GM18858 (cell line): ENCODE data around the gene RTF1.
A peak's percentile ranks its signal among the peaks of the same experiment; 100 is the strongest.

Experiments used
- ATAC-seq: cut with Tn5 transposase; IDR thresholded peaks from one replicate; pipeline ENCODE4 v1.9.1; 2021; ENCODE audit not compliant: unreplicated experiment

Gene RTF1

DNA sequence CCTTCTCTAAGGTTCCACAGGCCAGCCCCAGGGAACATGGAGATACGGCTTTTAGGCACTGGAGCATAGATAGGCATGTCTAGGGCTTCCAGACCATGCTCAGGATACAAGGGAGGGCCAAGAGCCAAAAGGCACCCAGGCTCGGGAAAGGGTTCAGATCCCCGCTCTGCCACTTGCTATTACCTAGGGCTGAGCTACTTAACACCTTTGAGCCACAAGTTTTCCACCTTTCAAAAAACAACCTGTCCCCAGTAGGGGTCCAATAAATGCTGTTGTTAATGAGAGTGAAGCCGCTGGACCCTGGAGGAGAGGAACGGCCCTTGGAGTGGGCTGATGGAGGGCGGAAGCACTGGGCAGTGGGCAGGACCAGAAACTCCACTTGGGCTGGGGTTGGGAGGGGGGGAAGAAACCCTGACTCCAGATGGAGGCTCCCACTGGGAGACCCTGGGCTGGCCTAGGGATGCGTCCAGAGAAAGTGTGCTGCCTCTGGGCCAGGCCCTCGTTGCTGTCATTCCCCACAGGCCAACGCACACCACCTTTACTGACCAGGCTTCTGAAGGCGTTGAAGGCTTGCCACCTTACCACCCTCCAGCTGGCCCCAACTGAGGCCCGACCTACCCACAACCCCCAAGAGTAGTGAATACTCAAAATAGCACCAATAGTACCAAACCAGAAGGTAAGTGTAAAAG, 68.2 kb downstream of the RTF1 start:
- no peak for ATAC-seq

DNA sequence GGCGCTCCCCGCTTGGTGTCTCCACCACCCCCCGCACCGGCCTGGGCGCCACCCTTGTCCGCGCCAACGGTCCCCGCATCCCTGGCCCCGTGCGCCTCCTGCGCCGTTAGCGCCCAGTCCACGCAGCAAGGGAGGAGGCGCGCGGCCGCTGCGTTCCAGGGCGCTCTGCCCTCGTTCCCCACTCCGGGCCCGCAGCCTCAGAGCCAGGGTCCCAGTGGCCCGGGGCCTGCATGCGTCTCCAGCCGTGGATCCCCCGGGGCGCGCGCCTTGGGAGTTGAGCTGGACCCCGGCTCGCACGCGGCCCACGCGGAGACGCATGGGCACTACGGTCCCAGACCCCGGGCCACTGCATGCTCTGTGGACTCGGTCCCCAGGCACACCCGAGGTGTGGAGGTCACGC, 69.4 kb downstream of the RTF1 start:
- ATAC-seq: no peak

DNA sequence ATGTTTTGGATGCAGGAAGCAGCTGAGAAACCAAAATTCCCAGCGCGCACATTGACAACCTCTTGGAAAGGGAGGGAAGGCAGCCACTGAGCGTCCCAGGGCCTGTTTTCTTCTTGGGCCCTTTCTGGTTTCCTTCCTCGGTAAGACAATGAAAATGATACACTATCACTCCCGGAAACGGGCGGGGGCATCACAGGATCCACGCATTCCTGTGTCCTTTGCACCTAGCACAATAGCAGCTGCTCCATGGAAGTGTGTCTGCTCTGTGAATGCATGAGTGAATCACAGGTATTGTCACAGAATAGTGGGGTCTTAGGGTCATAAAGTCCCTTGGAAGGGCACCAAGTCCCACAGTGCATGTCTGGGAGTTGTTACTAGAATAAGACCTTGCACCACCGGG, 70.5 kb downstream of the RTF1 start:
- no peak for ATAC-seq

DNA sequence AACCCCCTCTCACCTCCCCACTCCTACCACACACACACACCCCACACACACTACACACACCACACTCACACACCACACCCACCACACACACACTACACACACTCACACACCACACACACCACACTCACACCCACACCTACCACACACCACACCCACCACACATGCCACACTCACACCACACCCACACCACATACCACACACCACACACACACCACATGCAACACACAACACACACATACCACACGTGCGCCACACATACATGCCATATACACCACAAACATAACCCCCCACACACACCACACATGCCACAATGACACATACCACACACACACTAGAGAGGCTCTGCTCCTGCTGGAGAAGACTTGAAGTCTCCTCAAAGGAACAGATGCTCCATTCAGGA, 70.9 kb downstream of the RTF1 start:
- ATAC-seq: no peak

DNA sequence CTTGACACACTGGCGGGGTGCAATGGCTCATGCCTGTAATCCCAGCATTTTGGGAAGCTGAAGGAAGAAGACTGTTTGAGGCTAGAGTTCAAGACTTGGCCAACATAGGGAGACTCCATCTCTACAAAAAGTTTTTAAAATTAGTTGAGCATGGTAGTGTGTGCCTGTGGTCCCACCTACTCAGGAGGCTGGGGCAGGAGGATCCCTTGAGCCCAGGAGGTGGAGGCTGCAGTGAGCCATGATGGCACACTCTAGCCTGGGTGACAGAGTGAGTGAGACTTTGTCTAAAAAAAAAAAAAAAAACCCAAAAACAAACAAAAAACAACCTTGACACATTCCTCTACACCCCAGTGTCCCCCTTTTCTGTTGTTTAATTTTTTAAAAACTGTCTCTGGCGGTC, 72.7 kb downstream of the RTF1 start:
- ATAC-seq: no peak

DNA sequence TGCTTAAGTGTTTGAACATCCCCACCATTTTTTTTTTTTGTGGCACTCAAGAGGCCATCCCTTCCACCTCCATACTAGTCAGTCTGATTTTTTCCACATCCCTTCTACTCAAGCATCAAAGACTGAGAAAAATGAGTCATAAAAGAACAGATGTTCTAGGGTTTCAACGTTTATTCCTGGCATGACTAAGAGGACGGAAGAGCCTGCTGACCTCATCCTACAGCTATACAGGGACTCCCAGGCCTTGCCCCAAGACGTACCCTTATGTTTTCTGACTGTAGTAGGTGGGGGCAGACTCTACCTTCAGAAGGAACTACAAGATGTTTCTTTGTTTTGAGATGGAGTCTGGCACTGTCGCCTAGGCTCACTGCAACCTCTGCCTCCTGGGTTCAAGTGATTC, 73.5 kb downstream of the RTF1 start:
- no peak for ATAC-seq

DNA sequence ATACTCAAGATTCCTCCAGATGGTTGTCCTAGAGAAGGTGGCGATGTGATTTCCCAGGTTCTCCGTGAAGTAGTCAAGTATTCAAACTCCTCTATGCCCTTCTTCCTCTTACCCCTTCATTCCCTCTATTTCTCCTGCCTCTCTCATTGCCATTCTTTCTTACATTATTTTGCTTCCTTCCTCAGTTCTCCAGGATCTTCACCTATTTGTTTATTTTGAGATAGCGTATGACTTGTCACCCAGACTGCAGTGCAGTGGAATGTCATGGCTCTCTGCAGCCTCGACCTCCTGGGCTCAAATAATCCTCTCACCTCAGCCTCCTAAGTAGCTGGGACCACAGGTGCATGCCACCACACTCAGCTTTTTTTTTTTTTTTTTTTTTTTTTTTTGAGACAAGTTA, 75.0 kb downstream of the RTF1 start:
- ATAC-seq: no peak

DNA sequence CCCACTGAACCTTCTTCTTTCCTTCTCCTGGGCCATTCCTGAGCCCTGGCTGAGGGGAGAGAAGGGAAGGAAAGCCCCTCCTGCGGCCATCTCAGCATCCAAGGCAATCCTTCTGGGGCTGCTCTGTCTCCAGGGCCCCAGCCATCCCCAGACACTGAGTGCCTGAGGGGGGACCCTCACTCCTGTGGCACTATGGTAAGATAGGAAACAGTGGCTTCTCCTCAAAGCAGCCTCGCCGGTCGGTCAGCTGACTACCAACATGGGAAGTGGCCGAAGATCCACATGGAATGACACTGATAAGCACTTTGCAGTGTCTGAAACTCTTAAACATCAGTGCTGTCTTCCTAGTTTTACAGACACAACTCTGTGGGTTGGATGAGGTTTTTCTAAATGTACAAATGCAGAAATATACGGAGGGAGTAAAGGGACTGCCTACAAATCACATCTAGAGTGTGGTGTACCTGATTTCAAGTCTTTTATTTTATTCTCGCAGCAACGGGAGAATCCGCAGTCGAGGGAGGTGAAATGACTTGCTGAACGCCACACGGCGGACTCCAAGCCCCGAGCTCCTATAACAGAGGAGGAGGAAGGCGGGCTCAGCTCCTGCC, 75.8 kb downstream of the RTF1 start:
- ATAC-seq: no peak

DNA sequence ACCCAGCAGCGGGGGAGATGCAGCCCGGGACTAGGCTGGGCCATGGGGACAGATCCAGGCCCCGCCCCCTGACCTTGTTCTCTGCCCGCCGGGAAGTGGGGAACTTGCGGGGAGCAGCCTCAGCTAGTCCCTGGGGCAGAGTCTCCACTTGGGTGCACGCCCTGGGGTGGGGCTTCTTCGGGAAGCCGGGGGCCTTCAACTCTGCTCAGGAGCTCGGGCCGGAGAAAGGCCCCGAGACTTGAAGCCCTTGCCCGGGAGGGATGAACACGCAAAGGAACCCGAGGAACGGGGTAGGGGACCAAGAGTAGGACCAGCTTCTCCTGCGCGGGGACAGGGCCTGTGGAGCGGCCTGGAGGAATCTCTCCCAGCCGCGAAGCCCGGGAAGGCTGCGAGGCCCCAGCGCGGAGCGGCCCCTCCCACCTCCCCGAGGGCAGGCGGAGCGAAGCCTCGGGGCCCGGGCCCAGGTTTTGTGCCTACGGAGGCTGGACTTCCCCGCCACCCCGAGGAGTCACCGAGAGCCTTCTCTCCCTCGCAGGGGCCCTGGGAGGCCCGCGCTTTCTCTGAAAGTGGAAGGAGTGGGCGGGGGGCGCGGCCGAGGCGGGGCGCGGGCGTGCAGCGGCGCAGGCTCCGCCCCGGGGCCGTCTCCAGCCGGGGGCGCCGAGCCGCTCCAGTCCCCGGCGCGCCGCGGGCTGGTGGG, 76.5 kb downstream of the RTF1 start, which contains the start of gene ITPKA:
Gene ITPKA, plus strand, starts transcription at position 670 of the 697 bp plus-strand sequence. CDS start 54 bp downstream, outside the sequence.
- peak; percentile 45 for ATAC-seq

DNA sequence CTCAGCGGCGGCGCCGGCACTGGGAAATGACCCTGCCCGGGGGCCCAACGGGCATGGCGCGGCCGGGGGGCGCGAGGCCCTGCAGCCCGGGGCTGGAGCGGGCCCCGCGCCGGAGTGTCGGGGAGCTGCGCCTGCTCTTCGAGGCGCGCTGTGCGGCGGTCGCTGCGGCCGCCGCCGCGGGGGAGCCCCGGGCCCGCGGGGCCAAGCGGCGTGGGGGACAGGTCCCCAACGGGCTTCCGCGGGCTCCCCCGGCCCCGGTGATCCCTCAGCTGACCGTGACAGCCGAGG, 77.0 kb downstream of the RTF1 start:
- ATAC-seq: peak; percentile 15

DNA sequence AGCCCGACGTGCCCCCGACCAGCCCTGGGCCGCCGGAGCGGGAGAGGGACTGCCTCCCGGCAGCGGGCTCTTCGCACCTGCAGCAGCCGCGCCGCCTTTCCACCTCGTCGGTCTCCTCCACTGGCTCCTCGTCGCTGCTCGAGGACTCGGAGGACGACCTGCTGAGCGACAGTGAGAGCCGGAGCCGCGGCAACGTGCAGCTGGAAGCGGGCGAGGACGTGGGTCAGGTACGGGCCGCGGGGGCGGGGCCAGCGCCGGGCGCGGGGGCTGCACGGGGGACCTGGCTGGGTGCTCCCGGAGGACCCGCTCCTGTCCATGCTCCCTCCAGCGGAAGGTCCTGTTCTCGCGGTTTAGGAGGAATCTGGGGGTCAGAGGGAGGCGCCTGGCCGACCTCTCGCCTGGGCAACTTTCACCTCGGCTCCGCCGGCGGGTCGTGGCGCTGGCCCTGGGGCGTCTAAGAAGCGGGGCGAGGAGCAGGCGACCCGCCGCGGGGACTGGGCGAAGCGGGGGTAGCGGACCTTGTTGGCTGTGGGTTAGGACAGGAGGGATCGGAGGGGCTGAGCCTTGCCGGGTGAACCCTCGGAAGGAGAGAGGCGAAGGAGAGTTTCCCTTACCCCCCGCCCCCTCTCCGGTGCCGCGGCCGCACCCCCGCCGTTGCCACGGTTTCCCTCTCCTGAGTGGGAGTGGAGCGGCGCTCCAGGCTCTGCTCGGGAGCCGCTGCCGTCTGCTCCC, 77.5 kb downstream of the RTF1 start:
- ATAC-seq: peak; percentile 13

DNA sequence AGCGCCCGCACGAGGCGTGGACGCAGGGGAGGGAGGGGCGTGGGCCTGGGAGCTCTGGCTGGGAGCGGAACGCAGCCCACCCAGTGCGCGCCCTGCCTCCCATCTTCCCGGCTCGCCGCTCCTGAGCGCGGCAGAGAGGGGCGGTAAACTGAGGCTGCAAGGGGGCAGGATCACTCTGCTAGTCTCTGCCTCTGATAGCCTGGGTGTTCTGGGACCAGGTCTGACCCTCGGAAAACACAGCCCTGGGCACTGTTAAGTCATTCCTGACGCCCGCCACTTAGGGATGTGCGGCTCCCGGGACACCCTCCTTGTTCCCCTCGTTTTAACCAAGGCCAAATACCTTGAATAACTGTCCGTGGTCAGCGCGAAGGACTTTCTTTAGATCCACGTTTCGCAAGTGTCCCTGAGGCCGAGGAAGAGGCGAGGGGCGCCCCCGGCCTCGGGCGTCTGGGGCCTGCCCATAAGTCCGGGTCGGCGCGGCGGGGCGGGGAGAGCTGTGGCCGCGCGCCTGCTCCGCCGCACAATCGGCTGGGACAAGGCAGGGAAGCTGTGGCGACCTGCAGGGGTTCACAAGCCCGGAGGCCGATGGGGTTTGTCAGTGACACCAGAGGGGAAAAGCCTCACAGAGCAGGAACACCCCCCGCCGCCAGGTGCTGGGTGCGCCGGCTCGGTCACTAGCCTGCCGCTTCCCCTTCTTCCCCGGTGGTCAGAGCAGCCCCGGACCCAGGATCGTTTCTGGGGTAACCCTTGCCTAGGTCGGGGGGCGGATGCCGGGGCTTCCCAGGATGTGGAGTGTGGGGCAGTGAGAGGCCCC, 78.2 kb downstream of the RTF1 start:
- no peak for ATAC-seq

DNA sequence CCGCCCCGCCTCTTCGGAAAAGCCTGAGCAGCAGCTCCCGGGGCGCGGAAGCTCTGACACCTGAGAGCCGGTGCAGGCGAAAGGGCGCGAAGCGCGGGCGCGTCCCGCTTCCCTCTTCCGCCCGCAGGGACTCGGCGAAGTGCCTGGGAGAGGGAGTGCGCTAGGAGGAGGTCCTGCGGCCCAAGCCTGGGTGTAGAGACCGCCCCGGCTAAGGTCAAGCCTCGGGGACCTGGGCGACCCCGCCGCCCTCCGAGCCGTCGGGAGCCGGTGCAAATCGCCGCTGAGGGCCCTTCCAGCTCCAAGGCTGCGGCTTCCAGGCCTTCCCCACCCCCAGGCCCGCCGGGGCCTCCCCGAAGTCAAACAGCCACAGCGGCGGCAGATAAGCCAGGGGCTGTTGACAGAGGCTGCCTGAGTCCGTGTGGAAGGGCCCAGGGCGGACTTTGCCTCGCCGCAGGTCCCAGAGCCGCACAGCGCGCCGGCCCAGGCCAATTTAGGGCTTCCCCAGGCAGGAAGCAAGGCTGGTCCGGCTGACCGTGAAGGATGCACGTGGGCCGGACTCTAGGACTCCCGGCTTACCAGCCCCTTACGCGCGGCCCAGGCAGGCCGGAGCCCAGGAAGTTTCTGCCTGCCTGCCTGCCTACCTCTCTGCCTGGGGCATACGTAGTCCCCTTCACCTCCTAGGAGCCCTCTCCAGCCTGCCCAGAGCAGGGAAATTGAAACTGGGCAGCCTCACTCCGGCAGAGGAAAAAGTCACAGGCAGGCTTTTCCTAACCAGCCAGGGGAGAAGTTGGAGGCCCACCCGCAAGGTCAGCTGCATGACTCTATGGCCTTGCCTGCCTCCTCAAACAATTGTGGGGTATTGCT, 79.1 kb downstream of the RTF1 start:
- ATAC-seq: no peak

DNA sequence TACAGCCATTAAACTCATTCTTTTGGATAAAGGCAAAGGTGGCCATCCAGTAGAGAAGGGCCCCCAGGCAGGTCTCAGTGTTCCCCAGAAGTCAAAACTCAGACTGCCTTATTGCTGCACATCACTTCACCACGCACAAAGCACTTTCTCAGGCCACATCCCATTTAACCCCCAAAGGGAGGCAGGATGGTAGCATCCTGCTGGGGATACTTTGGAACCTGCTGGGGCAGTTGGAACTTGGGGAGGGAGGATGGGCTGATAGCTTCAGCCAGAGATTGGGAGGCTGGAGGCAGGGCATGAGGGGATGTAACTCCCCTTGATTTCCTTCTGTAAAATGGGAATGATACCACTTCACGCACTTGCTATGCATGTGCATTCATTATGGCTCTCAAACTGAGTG, 81.8 kb downstream of the RTF1 start:
- no peak for ATAC-seq

DNA sequence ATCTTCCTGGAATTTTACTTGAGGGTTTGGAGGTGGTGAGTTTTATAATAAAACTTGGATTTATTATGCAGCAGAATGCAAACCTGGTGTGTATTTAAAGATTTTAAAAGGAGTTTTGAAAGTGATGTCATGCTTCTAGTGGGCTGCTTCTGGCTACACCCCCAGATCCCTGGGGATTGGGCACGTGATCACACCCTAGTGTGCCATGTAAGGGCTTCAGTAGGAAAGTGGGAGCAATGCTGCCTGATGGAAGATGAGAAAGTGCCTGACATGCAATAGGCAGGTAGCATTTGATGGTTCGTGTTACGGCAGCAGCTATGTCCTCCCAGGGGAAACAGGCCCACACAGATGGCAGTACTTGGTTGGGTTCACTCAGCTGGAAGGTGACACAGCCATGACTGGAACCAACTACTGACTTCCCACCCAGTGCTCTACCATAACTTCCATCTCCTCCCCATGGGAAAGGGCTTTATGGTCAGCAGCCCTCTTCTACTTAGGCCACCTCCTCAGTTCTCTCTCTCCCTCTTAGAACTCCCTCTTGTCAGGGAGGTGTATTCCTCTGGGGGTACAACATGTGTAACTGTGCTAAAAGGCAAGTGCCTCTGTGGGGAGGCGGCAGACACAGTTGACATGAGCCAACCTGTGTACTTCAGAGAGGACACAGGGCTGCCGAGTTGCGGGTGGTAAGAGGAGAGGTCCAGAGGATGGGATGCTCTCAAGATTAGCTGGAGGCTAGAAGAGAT, 82.4 kb downstream of the RTF1 start:
- ATAC-seq: no peak

DNA sequence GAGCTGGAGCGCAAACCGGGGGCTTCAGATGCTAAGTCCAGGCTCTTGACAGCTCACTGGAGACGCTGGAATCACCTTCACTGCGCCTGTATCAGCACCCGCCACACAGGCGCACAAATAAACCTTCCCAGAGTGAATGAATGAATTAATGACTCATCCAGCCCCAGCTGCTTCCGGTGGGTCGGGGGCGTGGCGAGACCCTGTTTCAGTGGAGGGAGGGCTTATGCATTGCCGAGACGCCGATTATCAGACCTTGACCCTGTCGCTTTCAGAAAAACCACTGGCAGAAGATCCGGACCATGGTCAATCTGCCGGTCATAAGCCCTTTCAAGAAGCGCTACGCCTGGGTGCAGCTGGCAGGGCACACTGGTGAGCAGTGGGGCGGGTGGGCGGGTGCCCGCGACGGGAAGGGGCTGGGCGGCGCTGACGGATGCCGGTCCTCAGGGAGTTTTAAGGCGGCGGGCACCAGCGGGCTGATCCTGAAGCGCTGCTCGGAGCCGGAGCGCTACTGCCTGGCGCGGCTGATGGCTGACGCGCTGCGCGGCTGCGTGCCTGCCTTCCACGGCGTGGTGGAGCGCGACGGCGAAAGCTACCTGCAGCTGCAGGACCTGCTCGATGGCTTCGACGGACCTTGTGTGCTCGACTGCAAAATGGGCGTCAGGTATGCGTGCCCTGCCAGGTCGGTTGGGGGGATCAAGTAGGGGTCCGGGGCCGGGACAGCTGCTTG, 84.5 kb downstream of the RTF1 start:
- ATAC-seq: no peak

DNA sequence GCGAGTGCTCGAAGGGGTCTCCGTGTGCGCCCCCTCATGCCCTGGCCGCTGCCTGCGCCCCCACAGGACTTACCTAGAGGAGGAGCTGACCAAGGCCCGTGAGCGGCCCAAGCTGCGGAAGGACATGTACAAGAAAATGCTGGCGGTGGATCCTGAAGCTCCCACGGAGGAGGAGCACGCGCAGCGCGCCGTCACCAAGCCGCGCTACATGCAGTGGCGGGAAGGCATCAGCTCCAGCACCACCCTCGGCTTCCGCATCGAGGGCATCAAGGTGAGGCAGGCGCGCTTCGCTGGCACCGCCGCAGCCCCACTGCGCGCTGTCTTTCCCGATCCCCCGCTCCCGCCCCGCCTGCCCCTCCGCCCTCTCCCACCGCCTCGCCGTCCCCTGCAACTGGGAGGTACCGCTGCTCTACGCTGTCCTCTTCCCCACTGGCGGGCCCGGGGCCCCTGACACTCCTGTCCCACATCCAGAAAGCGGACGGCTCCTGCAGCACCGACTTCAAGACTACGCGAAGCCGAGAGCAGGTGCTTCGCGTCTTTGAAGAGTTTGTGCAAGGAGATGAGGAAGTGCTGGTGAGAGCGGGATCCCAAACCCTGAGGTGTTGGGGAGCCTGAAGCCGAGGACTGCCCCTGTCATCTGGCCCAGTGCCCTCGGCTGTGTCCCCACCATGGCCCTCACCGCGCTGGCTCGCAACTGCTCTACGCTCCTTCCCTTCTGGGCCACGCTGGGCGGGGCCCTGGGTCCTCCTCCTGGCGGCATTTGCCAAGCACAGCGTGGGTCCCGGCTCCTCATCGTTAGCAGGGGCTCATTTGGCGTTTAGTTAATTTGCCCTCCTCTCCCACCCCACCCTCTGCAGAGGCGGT, 85.3 kb downstream of the RTF1 start:
- ATAC-seq: no peak
